GM19468 (cell line): ENCODE data around the gene OSBP2.
A peak's percentile ranks its signal among the peaks of the same experiment; 100 is the strongest.
"Not testable (repeated sequence)": the region's sequence is repeated elsewhere in the genome, so short reads cannot be mapped to it uniquely, and the experiment has no call there.

Experiments used
- ATAC-seq: cut with Tn5 transposase; IDR thresholded peaks from one replicate; pipeline ENCODE4 v1.9.1; 2021; ENCODE audit warnings: mild to moderate bottlenecking, moderate library complexity, moderate number of reproducible peaks; ENCODE audit not compliant: unreplicated experiment; ENCODE audit errors: extremely low read depth

OSBP2 gene

DNA sequence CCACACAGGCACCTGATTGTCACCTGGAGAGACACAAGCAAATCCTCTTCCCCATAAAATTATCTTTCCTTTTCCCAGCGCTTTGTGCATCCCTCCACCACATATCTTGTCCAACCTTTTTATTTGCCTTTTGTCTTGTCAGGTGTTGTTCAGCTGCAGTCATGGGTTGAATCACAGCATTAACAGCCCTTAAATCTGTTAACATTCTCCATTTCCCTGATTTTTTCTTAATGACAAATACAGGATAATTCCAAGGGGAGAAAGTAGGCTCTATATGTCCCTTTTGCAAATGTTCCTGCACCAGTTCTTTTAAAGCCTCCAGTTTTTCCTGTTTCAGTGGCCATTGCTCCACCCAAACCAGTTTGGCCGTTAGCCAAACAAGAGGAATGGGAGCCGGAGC, 18.1 kb upstream of the OSBP2 start:
- ATAC-seq = not testable (repeated sequence)

DNA sequence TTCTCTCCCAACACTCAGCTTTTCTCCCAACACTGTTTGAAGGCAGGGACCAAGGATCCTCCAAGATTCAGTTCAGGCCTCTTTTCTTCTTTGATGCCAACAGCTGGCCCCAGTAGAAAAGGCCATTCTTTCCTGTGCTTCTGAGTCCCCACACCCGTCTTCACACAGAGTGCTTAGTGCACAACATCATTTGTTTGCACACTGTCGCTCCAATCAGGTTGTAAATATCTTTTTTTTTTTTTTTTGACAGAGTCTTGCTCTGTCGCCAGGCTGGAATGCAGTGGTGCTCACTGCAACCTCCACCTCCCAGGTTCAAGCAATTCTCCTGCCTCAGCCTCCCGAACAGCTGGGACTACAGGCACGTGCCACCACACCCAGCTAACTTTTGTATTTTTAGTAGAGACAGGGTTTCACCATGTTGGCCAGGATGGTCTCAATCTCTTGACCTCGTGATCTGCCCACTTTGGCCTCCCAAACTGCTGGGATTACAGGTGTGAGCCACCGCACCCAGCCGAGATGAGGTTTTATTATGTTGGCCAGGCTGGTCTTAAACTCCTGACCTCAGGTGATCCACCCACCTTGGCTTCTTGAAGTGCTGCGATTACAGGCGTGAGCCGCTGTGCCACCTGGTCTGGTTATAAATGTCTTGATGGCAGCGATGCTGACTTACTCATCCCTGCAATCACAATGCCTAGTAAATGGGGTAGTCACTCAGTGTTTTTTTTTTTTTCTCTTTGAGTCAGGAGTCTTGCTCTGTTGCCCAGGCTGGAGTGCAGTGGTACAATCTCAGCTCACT, 14.6 kb upstream of the OSBP2 start:
- not testable (repeated sequence) for ATAC-seq

DNA sequence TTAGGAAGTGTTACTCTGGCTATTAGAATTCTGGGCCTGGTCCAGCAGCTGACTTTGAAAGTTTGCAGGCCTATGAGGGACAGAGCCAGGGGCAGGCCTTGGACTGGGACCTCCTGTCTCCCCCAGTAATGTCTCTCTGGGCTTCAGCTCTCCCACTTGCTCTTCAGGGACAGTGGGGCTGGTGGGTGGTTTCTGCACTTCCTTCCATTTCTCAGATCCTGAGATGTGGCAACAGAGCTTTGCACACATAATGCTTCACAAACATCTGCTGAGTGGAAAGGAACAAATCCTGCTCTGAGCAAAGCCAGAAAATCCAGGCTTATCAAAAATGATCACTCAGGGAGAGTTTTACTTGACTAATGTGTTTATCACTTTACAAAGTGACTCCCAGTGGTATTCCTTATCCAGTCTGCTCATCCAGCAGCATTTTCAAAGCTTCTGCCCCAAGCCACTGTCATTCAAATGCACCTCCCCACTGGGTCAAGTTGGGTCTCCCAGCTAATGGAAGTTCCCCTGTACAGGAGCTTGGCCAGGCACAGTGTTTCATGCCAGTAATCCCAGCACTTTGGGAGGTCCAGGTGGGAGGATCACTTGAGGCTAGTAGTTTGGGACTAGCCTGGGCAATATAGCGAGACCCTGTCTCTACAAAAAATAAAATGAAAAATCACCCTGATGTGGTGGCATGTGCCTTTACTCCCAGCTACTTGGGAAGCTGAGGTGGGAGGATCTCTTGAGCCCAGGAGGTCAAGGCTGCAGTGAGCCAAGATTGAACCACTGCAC, 13.5 kb upstream of the OSBP2 start:
- no peak for ATAC-seq

DNA sequence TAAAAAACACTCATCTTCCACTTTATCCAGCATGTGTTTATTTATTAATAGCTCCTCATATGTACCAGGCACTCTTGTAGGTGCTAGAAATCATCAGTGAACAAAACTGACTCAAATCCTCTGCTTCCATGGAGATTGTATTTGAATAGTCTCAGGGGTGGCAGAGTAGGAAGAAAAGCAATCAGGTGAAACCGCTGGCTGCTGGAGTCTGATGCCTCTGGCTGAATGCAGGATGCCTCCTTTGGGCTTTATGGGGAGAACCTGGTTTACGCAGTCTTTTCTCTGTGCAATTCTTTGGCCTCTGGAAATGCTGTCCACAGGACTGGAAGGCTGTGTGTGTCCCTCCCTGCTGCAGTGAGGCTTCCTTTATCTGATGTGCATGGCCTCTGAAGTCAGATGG, 12.8 kb upstream of the OSBP2 start:
- no peak for ATAC-seq

DNA sequence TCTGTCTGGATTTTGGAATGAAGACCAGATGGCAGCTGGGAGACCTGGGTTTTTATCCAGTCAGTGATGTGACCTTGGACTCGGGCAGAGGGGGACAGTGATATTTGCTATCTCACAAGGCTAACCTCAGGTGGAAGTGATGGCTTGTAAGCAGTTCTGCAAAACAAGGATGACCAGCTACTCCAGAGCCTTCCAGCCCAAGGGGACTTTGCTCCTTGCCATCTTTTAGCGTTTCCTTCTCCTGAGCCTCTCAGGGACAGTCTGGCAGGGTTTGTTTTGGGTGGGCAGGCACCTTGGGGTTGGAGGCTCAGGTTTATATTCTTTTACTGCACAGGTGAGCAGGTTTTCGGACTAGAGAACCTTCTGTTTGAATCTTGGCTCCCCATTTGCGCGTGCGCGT, 9.5 kb upstream of the OSBP2 start:
- no peak for ATAC-seq

DNA sequence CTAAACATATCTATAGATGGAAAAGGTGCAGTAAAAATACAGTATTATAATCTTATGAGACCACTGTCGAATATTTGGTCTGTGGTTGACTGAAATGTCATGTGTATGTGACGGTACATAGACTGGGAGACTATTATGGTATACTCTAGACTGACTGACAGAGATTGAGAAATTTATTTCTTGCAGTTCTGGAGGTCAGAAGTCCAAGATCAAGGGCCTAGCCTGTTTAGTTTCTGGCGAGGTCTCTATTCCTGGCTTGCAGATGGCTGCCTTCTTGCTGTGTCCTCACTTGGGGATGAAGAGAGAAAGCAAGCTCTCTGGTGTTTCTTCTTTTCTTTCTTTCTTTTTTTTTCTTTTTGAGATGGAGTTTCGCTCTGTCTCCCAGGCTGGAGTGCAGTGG, 7.3 kb upstream of the OSBP2 start:
- no peak for ATAC-seq

DNA sequence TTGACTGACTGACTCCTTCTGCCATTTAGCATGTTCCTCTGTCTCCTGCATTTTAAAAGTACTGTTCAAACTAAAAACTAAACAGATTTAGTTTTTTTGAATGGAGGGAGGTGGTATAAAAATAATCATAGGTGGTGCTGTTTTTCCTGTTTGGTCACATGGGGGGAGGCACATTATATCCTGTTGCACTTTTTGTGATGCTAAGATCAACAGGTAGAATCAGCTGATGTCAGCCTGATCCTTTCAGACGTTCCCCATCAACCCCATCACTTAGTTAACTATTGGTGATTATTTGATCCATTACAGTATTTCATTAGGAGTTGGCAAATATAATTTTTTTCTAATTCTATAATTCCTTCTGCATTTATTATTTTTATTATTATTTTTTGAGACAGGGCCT, 5.1 kb upstream of the OSBP2 start:
- ATAC-seq = no peak

DNA sequence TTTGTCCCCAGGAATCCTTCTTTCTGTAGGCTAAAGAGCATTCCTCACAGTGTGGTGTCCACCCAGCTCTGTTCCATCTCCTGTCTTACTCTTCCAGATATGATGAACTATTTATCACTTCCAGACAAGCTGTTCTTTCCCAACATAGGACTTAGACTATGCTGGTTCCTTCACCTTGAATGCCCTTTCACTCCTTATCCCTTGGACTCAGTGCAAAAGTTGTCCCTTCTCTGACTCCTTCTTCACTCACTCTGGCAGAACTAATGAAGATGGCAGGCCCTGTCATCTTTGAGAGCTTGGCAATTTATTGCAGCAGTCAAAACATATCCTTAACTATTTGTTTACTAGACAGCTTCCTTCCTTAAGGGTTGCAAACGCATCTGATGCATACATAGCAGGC, 3.5 kb upstream of the OSBP2 start:
- no peak for ATAC-seq

DNA sequence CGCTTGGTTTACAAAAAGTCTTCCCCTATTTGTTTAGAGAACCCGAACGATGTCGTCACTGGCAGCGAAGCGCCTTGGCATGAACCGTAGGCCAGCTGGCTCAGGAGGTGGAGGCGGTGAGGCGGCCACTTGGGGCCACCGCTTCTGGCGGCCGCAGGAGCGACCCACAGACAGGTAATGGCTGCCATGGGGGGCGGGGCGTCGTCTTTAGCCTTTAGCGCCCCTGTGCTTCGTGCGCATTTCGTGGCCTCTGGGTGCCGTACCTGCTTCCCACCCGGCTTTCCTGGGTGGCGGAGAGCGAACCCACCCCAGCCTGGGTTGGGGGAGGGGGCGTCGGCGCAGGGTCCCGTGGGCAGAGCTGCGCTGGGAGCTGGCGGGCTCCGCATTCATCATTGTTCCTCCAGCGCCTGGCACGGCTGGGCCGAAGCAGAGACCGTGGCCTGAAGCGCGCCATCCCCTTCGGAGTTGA, 469 bp upstream of the OSBP2 start:
- ATAC-seq = no peak

DNA sequence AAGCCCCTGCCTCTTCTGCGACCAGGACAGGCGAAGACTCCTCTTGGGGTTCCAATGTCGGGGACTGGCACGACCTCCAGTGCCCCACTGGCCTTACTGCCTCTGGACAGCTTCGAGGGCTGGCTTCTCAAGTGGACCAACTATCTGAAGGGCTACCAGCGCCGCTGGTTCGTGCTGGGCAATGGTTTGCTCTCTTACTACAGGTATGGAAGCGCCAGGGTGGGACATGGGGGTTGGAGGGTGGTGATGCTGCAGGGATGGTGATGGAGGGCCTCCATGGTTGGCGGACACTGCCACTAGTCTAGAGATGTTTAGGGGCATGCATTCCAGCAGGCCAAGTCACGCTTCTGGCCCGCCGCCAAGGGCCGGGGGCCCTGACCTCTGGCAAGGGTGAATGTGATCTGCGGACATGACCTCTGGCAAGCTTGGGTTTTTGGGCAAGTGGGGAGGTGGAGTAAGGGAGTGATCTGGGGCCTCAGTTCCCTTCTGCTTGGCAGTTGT, 727 bp downstream of the OSBP2 start:
- ATAC-seq = no peak

DNA sequence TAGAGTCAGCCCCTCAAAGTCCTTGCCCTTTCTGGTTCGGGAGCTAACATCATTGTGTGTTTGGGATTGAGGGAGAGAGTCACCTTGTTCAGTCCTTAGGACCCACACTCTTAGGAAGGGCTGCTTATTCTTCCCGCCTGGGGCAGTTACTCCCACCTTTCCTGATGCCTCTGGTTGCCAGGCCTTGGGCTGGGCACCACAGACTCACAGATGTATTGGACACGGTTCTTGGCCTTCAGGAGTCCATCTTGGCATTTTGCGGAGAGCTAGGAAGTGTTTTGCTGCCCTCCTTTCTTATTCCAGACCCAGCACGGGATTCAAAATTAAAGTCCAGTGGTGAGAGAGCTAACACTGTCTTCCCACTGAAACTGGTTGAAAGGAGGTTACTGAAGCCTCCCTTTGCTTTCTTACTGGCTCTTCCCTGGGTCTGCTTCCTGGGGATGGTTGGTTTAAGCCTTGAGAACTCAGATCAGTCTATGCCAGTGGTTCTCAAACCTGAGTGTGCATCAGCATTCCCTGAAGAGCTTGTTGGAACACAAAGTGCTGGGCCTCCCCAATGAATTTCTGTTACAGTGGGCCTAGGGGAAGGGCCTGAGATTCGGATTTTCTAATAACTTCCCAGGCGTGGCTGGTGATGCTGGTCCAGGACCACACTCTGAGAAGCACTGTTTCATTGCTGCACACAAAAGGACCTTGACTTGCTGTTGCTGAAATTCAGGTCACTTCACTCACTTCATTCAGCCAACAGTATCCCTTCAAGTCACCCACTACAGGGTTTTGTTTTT, 1.4 kb downstream of the OSBP2 start:
- no peak for ATAC-seq

DNA sequence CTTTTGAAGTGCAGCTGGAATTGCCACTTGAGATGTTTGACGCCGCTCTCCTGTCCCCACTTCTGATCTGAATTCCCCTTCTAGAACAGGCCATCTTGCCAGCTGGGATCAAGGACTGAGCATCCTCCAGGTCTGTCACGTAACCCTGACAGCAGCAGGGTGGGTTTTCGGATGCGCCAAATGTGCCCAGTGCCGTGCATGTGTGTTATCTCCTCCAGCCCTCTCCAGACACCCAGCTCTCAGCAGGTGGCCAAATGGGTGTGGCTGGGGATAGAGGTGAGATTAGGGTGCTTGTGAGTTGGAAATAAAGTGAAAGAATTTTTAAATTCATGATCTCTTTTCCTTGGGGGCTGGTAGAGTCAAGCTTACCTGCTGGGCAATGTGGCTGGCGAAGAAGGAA, 3.3 kb downstream of the OSBP2 start:
- ATAC-seq = no peak

DNA sequence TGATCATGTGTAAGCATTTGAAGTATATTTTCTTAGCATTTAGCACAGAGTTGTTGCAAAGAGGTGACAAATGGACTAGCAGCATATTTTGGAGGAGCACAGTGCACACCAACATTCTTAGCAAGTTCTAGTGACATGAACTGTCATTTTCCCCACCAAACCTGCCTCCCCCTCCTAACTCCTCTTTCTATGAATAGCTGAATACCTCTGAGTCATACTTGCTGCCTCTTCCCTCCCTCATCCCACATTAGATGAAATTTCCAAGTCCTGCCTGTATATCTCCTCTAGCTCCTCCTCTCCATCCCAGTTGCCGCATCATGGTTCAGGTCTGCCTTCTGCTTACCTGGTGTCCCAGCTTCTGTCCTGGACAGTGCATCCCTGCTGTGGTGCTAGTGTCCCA, 7.2 kb downstream of the OSBP2 start:
- no peak for ATAC-seq

DNA sequence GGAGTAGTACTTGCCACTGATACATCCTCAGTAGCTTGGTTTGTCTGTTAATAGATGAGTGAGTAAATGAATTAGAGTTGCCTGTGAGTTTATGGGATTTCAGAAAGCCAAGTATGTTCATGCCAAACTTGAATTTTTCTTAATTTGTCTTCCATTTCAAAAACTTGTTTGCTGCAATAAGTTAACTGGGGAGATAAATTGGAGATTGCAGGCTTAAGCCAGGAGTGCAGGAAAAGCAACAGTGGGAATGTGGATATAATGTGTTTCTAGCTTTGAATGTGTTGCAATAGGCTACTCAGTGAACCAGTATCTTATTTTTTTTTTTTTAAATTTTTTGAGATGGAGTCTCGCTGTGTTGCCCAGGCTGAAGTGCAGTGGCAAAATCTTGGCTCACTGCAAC, 8.2 kb downstream of the OSBP2 start:
- ATAC-seq = no peak

DNA sequence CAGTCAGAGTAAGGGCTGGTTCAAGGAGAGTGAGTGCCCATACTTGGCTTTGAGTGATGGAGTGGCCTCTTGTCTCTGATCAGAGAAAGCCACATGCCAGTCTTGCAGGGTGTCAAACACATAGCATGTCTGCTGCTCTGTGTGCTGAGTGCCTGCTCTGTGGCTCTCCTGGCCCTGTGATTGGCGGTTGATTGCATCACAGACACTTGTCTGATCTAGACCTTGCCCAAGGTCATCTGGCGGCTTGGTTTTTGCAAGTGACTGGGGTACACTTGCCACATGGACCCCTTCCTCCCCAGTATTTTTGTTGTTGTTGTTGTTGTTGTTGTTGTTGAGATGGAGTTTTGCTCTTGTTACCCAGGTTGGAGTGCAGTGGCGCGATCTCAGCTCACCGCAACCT, 10.3 kb downstream of the OSBP2 start:
- ATAC-seq = no peak

DNA sequence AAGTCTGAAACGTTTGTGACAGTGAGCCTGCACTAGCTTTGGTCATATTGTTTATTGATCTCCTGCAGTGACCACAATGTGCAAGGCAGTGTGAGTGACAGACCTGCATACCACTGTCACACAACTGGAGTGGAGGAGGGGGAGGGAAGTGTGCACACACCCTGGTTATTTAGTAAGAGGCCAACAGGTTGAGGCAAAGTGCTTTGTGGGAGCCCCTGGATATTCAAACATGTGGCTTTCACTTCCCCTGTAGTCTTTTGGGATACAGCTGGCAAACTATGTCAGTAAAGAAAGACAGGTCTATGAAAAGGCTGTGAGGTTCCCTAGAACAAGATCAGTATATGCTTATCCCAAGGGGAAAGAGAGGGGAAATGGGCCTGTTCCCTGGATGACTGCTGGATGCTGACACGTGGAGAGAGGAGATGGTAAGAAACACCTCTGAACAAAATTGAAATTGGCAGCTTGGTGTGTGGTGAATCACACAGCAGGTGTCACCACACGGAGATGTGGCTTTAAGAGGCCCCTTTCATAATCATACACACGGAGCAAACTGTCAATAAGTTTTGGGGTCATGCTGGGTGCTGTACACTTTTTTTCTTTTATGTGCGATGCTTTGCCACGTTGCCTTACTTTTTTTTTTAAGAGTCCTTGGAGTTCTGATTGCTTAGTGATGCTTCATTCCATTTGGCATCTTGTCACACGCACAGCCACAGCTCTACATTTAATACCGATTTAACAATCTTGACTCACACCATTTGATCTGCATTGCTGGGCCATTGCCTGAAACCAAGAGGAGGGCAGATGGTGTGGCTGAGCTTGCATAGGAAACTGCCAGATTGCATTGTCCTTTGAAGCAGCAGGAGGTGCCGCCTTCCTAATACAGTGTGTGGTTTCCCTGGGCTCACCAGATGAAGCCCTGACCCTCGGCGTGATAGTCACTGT, 11.3 kb downstream of the OSBP2 start:
- peak; percentile 21 for ATAC-seq

DNA sequence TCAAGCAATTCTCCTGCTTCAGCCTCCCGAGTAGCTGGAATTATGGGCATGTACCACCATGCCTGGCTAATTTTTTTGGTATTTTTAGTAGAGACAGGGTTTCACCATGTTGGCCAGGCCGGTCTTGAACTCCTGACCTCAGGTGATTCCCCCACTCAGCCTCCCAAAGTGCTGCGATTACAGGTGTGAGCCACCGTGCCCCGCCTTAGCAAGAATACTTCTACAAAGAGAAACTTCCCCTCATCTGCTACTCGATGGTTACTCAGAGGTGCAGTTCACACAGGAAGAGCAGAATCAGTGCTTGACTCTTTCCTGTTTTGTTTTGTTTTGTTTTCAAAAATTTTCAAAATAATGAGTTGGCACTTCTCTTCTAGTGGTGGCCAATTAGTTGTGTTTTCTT, 15.3 kb downstream of the OSBP2 start:
- ATAC-seq = not testable (repeated sequence)

DNA sequence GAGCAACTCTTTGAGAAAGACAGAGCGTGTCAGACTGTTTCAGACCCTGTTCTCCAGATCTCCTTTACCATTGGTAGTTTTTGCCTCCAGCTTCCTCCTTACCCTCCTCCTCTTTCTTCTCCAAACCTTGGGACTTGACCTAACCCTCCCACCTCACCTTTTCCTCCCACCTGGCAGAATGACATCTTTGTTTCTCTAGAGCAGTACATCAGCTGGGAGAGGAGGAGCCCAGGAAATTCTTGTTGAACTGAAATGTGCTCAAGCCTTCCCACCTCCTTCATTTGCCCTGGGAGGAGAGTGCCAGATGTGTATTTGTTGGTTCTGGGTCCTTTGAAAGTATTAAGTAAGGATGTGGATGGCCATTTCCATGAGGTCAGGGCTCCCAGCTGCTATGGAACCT, 17.4 kb downstream of the OSBP2 start:
- ATAC-seq = no peak

DNA sequence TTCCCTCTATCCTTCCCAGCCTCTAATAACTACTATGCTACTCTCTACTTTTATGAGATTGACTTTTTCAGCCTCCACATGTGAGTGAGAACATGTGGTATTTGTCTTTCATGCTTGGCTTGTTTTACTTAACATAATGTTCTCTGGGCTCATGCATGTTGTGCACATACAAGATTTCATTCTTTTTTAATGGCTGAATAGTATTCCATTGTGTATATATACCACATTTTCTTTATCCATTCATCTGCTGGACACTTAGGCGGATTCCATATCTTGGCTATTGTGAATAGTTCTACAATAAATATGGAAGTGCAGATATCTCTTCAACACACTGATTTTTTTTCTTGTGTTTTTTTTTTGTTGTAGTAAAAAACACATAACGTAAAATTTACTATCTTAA, 19.4 kb downstream of the OSBP2 start:
- ATAC-seq = no peak
